Endothelial cell of umbilical vein (primary cell): ENCODE data around the gene AMBP. TPM values are rescaled to one million over a fixed set of nuclear protein-coding genes. Genes with fewer than 3 reads are reported as not detected.

Experiments
- BruUV-seq: library from RNA; stranded (reverse); fragments of 400-500 nt; replicated peaks from 2 replicates; lab custom pipeline; 2021; lab: Mats Ljungman, UMichigan
- CTCF ChIA-PET: fragments of 300-600, 350-600 bp; sonication (Branson Sonifier 250); formaldehyde crosslinking; loops from one replicate; lab custom pipeline; 2021; ENCODE audit warnings: antibody characterized with exemption, inconsistent platforms; lab: Charles Lee
- POLR2A ChIA-PET: fragments of 300-600, 350-600 bp; sonication (Branson Sonifier 250); formaldehyde crosslinking; loops from one replicate; lab custom pipeline; 2021; ENCODE audit warnings: antibody characterized with exemption, inconsistent platforms; lab: Charles Lee
- DNase-seq: peaks from one replicate; pipeline ENCODE4 v3.0.0-alpha.2; 2011; ENCODE audit warnings: low read depth, low spot score
- FAIRE-seq: peaks from 2 replicates; lab custom pipeline; 2011; peaks lifted over from hg19 to GRCh38; lab: Jason Lieb, UNC
- H2AFZ ChIP-seq: 2 replicates; pipeline ENCODE4 v1.6.0; 2012; ENCODE audit warnings: low read depth, low read length, control low read depth, inconsistent platforms
- H3K27ac ChIP-seq: 2 replicates; pipeline ENCODE4 v1.5.1; 2011; ENCODE audit warnings: low read depth, mild to moderate bottlenecking, control low read depth, low read length, moderate library complexity; ENCODE audit not compliant: insufficient read depth
- H3K27me3 ChIP-seq, 2 experiments: 2 replicates each; pipeline versions ENCODE4 v1.6.0 to v1.6.1; 2011; ENCODE audit warnings: low read length in 2 of 2, mixed read lengths in 1 of 2; ENCODE audit not compliant: control insufficient read depth in 2 of 2, insufficient read depth in 2 of 2
- H3K36me3 ChIP-seq, 2 experiments: 2 replicates in 1 of 2; 3 replicates in 1 of 2; pipeline ENCODE4 v1.5.1; 2011; ENCODE audit warnings: low read length in 2 of 2, mild to moderate bottlenecking in 1 of 2, moderate library complexity in 1 of 2; ENCODE audit not compliant: control insufficient read depth in 2 of 2, insufficient read depth in 2 of 2; ENCODE audit errors: extremely low read depth in 1 of 2
- H3K4me1 ChIP-seq: 3 replicates; pipeline ENCODE4 v1.5.1; 2011; ENCODE audit warnings: mild to moderate bottlenecking, low read length; ENCODE audit not compliant: control insufficient read depth, insufficient read depth; ENCODE audit errors: extremely low read depth
- H3K4me2 ChIP-seq: 2 replicates; pipeline ENCODE4 v1.6.1; 2011; ENCODE audit warnings: low read length, control low read depth, mixed read lengths; ENCODE audit not compliant: insufficient read depth
- H3K4me3 ChIP-seq, 3 experiments: fragments of 200-600 bp in 1 of 3; sonication (generic), shearing (Covaris generic) in 1 of 3; replicated peaks in 1 of 3; 2 replicates each; pipeline ENCODE4 v1.5.1; 2011 to 2016; ENCODE audit warnings: control low read depth in 3 of 3, low read length in 3 of 3, mild to moderate bottlenecking in 2 of 3, inconsistent platforms in 1 of 3, low read depth in 1 of 3, moderate library complexity in 1 of 3; ENCODE audit not compliant: insufficient read depth in 1 of 3
- H3K79me2 ChIP-seq: 2 replicates; pipeline ENCODE4 v1.6.0; 2012; ENCODE audit warnings: low read length, inconsistent platforms; ENCODE audit not compliant: control insufficient read depth, insufficient read depth
- H3K9ac ChIP-seq: replicated peaks from 2 replicates; pipeline ENCODE3; 2011; ENCODE audit warnings: low read length, control low read depth; ENCODE audit not compliant: insufficient read depth; ENCODE audit errors: extremely low read depth
- H3K9me1 ChIP-seq: replicated peaks from 3 replicates; pipeline ENCODE4 v1.6.0; 2011; ENCODE audit warnings: mild to moderate bottlenecking, low read length; ENCODE audit not compliant: control insufficient read depth, insufficient read depth; ENCODE audit errors: extremely low read depth
- H3K9me3 ChIP-seq: replicated peaks from 2 replicates; pipeline ENCODE4 v1.5.1; 2012; ENCODE audit warnings: low read length, inconsistent platforms; ENCODE audit not compliant: control insufficient read depth, insufficient read depth
- H4K20me1 ChIP-seq: replicated peaks from 2 replicates; pipeline ENCODE3; 2011; ENCODE audit warnings: mild to moderate bottlenecking, low read length; ENCODE audit not compliant: control insufficient read depth, insufficient read depth; ENCODE audit errors: extremely low read depth
- CTCF ChIP-seq, 2 donors: IDR thresholded peaks; 1 replicate in 1 of 2; 2 replicates in 1 of 2; pipeline ENCODE4 v1.5.1; 2011; ENCODE audit warnings: low read length in 2 of 2, mild to moderate bottlenecking in 2 of 2, moderate library complexity in 2 of 2, control low read depth in 1 of 2, inconsistent platforms in 1 of 2, low read depth in 1 of 2; ENCODE audit not compliant: insufficient read depth in 1 of 2; ENCODE audit errors: extremely low read depth in 1 of 2
- EZH2 ChIP-seq: IDR thresholded peaks from 2 replicates; pipeline ENCODE4 v1.6.1; 2012; ENCODE audit warnings: borderline replicate concordance, low read depth, mild to moderate bottlenecking, moderate library complexity, low read length, inconsistent platforms; ENCODE audit not compliant: severe bottlenecking
- FOS ChIP-seq: IDR thresholded peaks from 2 replicates; pipeline ENCODE4 v1.6.1; 2011; ENCODE audit warnings: mild to moderate bottlenecking, low read length, moderate library complexity, borderline replicate concordance; ENCODE audit not compliant: insufficient read depth
- GATA2 ChIP-seq: IDR thresholded peaks from 2 replicates; pipeline ENCODE4 v1.7.0; 2011; ENCODE audit warnings: low read depth, mild to moderate bottlenecking, moderate library complexity, mixed read lengths, low read length; ENCODE audit not compliant: insufficient read length, insufficient read depth
- JUN ChIP-seq: IDR thresholded peaks from 2 replicates; pipeline ENCODE4 v1.6.1; 2011; ENCODE audit warnings: borderline replicate concordance, low read depth; ENCODE audit not compliant: insufficient read length, insufficient read depth
- MYC ChIP-seq: IDR thresholded peaks from one replicate; pipeline ENCODE4 v1.6.1; 2011; ENCODE audit warnings: mild to moderate bottlenecking, low read depth, low read length
- POLR2A ChIP-seq: IDR thresholded peaks from 2 replicates; pipeline ENCODE4 v1.6.1; 2012; ENCODE audit warnings: low read depth, mild to moderate bottlenecking, control low read depth, low read length
- POLR2AphosphoS5 ChIP-seq: IDR thresholded peaks from 2 replicates; pipeline ENCODE4 v1.6.1; 2012; ENCODE audit warnings: low read depth, mild to moderate bottlenecking, control low read depth, low read length, moderate library complexity; ENCODE audit not compliant: insufficient read depth
- dilution Hi-C: fragments of 300-500 bp; cut with MboI; formaldehyde crosslinking; loops from one replicate; pipeline ENCODE4 v1.15.0; 2019; ENCODE audit warnings: low sequenced_read_pairs; ENCODE audit not compliant: extremely low pct_ligation_motif_present
- intact Hi-C: fragments of 100-400 bp; cut with micrococcal nuclease; formaldehyde crosslinking; loops from one replicate; pipeline ENCODE4 v1.10.0; 2022
- polyA plus RNA-seq, 4 experiments: library from polyadenylated mRNA; depleted of rRNA in 3 of 4; stranded (reverse) in 3 of 4; unstranded in 1 of 4; fragments of >200 nt; gene quantifications; 2 replicates each; pipeline versions ENCODE4 v1.2.1 to v1.2.3, GENCODE V29; 2011 to 2012; ENCODE audit warnings: missing spikeins in 1 of 4
- total RNA-seq: library from RNA; stranded (reverse); gene quantifications from 2 replicates; pipeline ENCODE4 v1.2.3, GENCODE V29; 2021
- TF ChIP-seq, protein P1 (sequence below): IDR thresholded peaks from 2 replicates; pipeline ENCODE4 v1.6.1; 2011; ENCODE audit not compliant: insufficient read depth, insufficient read length

Gene AMBP
- total and polyA plus RNA-seq, 2 donors (not counting 3 experiments of a cell fraction or from before 2014, with no cell fraction given), result not detected

DNA sequence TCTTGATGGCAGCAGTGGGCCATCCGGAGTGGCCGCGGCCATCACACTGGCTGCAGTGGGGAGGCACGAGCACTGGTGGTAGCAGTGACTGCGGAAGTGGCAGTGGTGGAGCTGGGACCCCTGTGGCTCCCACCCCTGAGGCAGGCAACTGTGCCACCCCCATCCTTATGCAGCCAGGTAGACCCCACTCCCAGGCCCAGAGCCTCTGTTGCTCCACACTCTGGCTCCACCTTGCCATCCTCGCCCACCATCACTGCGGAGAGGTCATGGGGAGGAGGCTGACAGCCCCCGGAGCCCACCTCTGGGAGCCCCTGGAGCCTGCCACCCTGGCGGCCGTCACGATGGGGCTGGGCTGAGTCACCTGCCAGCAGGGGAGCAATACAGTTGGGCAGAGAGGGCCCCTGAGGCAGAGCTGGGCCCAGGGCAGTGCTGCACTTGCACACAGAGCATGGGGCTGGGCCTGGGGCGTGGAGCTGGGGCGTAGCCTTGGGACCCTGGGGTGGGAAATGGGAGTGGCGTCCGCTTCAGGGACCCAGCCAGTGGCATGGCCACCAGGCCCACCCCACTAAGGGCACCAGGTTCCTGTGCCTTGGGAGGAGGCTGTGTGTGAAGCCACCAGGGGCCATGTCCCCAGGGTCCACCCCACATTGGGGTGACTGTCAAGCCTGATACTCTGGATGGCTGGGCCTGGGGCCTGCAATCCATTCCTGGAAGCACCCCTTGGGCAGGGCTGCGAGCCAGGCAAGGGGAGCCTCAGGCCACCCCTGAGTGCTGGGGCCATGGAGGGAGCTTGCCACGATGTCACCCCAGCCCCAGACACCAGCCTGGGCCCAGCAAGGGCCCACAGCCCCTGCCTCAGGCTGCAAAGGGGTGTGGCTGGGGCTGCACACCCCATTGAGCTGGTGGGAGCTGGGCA, 7.7 kb downstream of the AMBP start:
- POLR2A ChIA-PET, result no interaction called here
- TF ChIP-seq, protein P1, sequence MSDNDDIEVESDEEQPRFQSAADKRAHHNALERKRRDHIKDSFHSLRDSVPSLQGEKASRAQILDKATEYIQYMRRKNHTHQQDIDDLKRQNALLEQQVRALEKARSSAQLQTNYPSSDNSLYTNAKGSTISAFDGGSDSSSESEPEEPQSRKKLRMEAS, result no peak
- TF ChIP-seq JUN (no peak), GATA2 (no peak), POLR2AphosphoS5 (no peak), CTCF (IDR thresholded peaks at IDR 0.05; ENCODE audit: extremely low read depth in 1 of 2, insufficient read depth in 1 of 2, low read depth in 1 of 2, low read length in 2 of 2) (no peak), MYC (no peak), POLR2A (no peak), FOS (no peak), EZH2 (no peak)
- intact Hi-C loops, result no loop called here
- Histone ChIP-seq H3K79me2 (no peaks in the 10 kb centered on the region), H3K9me3 (no peaks in the 10 kb centered on the region), H4K20me1 (no peaks in the 10 kb centered on the region), H3K9ac (no peak overlapping the region), H3K4me2 (no peak overlapping the region), H3K4me1 (no peaks in the 10 kb centered on the region), H3K36me3 (no peaks in the 10 kb centered on the region), H2AFZ (no peak overlapping the region), H3K9me1 (no peaks in the 10 kb centered on the region), H3K27ac (no peak overlapping the region), H3K27me3 (peaks cover 10 to 13% of the 10 kb centered on the region in 2 experiments), H3K4me3 (no peak overlapping the region)
- BruUV-seq, result no TSS peak
- DNase-seq (no peak), FAIRE-seq (no peak)
- dilution Hi-C loops, result no loop called here
- CTCF ChIA-PET, result interaction anchor here (2.1 to 5.8 kb wide), 2 partner anchors 12 to 221 kb away, joined by 6 to 36 read pairs; no protein-coding TSS in a partner anchor
